ENCODE results near the gene FOXO1.

DNA sequence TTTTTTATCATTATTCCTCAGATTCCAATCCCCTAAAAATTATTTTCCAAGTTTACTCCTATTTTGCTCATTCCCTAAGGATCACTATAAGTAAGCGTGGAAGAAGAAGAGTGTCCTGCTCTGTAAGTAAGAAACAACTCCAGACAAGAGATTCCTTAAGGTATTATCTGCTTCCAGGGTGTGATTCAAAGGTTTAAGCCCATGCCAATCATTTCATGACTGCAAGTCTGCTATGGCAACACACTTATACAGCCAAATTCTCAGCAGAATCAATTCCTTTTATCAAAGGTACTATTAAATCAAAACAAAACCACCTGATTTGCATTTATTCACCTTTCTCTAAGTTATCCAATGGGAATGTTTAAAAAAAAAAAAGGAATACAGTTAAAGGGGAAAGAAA lies 43.7 kb downstream of the FOXO1 start:
- TF ChIP-seq POLR2A (IDR thresholded peaks at IDR 0.05; ENCODE audit: low read length), result no peak
- no peak for TF ChIP-seq GATA1 (IDR thresholded peaks at IDR 0.05; ENCODE audit: low read depth, low read length)
